Lung (tissue), 12 donors: Measurements from ENCODE around the gene APPBP2. TPM values are rescaled to one million over a fixed set of nuclear protein-coding genes. Genes with fewer than 3 reads are reported as not detected.

Source experiments
- ATAC-seq: fragments of 200-7000 bp; cut with Tn5 transposase; one replicate; pipeline ENCODE4 v1.9.1; 2020; ENCODE audit warnings: moderate number of reproducible peaks; ENCODE audit not compliant: insufficient read depth, low FRiP score
- DNase-seq, 3 donors: peaks; one replicate each; pipeline ENCODE4 v3.0.0-alpha.2; 2013 to 2017
- H3K27ac ChIP-seq, 2 donors: one replicate each; pipeline ENCODE4 v1.5.1; 2013; ENCODE audit warnings: mild to moderate bottlenecking in 2 of 2, moderate library complexity in 2 of 2, control low read depth in 1 of 2, inconsistent platforms in 1 of 2, low read depth in 1 of 2, low read length in 1 of 2
- H3K27me3 ChIP-seq, 3 donors: one replicate each; pipeline ENCODE4 v1.5.1; 2013; ENCODE audit warnings: low read length in 2 of 3; ENCODE audit not compliant: control insufficient read depth in 3 of 3, insufficient read depth in 3 of 3
- H3K36me3 ChIP-seq, 4 donors: one replicate each; pipeline ENCODE4 v1.5.1; 2013; ENCODE audit warnings: low read length in 4 of 4, mild to moderate bottlenecking in 1 of 4, moderate library complexity in 1 of 4; ENCODE audit not compliant: control insufficient read depth in 4 of 4, insufficient read depth in 4 of 4
- H3K4me1 ChIP-seq, 5 donors: one replicate each; pipeline ENCODE4 v1.5.1; 2013; ENCODE audit warnings: low read length in 5 of 5, mild to moderate bottlenecking in 2 of 5, moderate library complexity in 1 of 5; ENCODE audit not compliant: control insufficient read depth in 5 of 5, insufficient read depth in 5 of 5
- H3K4me3 ChIP-seq: one replicate; pipeline ENCODE4 v1.5.1; 2013; ENCODE audit warnings: mild to moderate bottlenecking, control low read depth, moderate library complexity
- H3K9ac ChIP-seq, 2 donors: one replicate each; pipeline ENCODE4 v1.5.1; 2013; ENCODE audit warnings: low read length in 2 of 2, control low read depth in 1 of 2; ENCODE audit not compliant: insufficient read depth in 1 of 2
- H3K9me3 ChIP-seq, 4 donors: one replicate each; pipeline ENCODE4 v1.5.1; 2013; ENCODE audit warnings: low read length in 3 of 4, mild to moderate bottlenecking in 1 of 4, moderate library complexity in 1 of 4; ENCODE audit not compliant: control insufficient read depth in 4 of 4, insufficient read depth in 3 of 4
- WGBS, 2 donors: extraction: QIAGEN DNeasy Blood & Tissue Kit; methylation state at CpG; one replicate each; pipeline ENCODE4 v1.1.7; 2013; 5-methylcytosine and 5-hydroxymethylcytosine counted together
- polyA plus RNA-seq, 2 donors: library from polyadenylated mRNA; stranded (reverse); fragments of 200-250 nt; gene quantifications; one replicate each; pipeline ENCODE4 v1.2.1, GENCODE V29; 2013
- total RNA-seq, 2 donors: library from RNA; depleted of rRNA in 1 of 2; stranded (reverse); fragments of >200 nt in 1 of 2; gene quantifications; one replicate each; pipeline ENCODE4 v1.2.1, GENCODE V29; 2014 to 2021
- TF ChIP-seq, protein P1 (sequence below): IDR thresholded peaks from 2 replicates; pipeline ENCODE4 v1.5.1; 2012; ENCODE audit warnings: mild to moderate bottlenecking; ENCODE audit errors: control extremely low read depth, extremely low read depth
- donor health status: control.
- donor health status: control.
- donor health status: Bipolar disorder and iron deficiency.
- donor health status: healthy.
- donor health status: DM: yes; HTN: yes; CAD: no.

Gene APPBP2
- total and polyA plus RNA-seq, 4 donors, result 5.7 to 57.8 (median 20.6) TPM

- Histone ChIP-seq H3K27me3 (no peaks in the 10 kb centered on the region), H3K36me3 (no peaks in the 10 kb centered on the region), H3K9me3 (no peaks in the 10 kb centered on the region), H3K27ac (peak overlapping the region in 1 of 2 donors; percentile 41), H3K4me3 (no peak overlapping the region), H3K9ac (no peak overlapping the region), H3K4me1 (peaks cover 0 to 5% (median 0%) of the 10 kb centered on the region in 5 donors)
- DNase-seq (no peak), ATAC-seq (peak; percentile 56)
- TF ChIP-seq, protein P1, sequence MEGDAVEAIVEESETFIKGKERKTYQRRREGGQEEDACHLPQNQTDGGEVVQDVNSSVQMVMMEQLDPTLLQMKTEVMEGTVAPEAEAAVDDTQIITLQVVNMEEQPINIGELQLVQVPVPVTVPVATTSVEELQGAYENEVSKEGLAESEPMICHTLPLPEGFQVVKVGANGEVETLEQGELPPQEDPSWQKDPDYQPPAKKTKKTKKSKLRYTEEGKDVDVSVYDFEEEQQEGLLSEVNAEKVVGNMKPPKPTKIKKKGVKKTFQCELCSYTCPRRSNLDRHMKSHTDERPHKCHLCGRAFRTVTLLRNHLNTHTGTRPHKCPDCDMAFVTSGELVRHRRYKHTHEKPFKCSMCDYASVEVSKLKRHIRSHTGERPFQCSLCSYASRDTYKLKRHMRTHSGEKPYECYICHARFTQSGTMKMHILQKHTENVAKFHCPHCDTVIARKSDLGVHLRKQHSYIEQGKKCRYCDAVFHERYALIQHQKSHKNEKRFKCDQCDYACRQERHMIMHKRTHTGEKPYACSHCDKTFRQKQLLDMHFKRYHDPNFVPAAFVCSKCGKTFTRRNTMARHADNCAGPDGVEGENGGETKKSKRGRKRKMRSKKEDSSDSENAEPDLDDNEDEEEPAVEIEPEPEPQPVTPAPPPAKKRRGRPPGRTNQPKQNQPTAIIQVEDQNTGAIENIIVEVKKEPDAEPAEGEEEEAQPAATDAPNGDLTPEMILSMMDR, result no peak
- 84 to 85% methylated on average over 26 of the region's 26 CpGs for WGBS, 2 donors
Observed at GRCh38 chr17:60559995-60560859, 34.2 kb upstream of the APPBP2 start.

GRCh38 chr17:60559659-60559994 is 33.6 kb upstream of the APPBP2 start:
- no peak for ATAC-seq
- no peaks in the 10 kb centered on the region for H3K27me3 ChIP-seq
- H3K4me1 ChIP-seq, result peaks cover 0 to 5% (median 0%) of the 10 kb centered on the region in 5 donors
- H3K36me3 ChIP-seq, result no peaks in the 10 kb centered on the region
- no peak overlapping the region for H3K4me3 ChIP-seq
- H3K27ac ChIP-seq, result peak overlapping the region in 1 of 2 donors; percentile 41
- no peaks in the 10 kb centered on the region for H3K9me3 ChIP-seq
- TF ChIP-seq, protein P1, result no peak
- H3K9ac ChIP-seq, result no peak overlapping the region
- WGBS, 2 donors, result 84 to 97% methylated on average over 8 of the region's 8 CpGs
- DNase-seq, result no peak

- no peak overlapping the region for H3K27ac ChIP-seq
- no peaks in the 10 kb centered on the region for H3K27me3 ChIP-seq
- no peak for DNase-seq
- H3K9ac ChIP-seq, result no peak overlapping the region
- H3K4me3 ChIP-seq, result no peak overlapping the region
- H3K4me1 ChIP-seq, result peaks cover 0 to 3% (median 0%) of the 10 kb centered on the region in 5 donors
- H3K36me3 ChIP-seq, result no peaks in the 10 kb centered on the region
- H3K9me3 ChIP-seq, result peaks cover 0 to 4% (median 2%) of the 10 kb centered on the region in 4 donors
- ATAC-seq, result no peak
- WGBS, 2 donors, result 78 to 91% methylated on average over 2 of the region's 2 CpGs
- TF ChIP-seq, protein P1, result no peak
Observed at GRCh38 chr17:60557805-60558204, 31.8 kb upstream of the APPBP2 start.
